Measurements from ENCODE around the gene TMEM163. TPM values are rescaled to one million over a fixed set of nuclear protein-coding genes. Genes with fewer than 3 reads are reported as not detected.

TMEM163 gene
- total RNA-seq, 1 experiment from 2014 or later = 0.12 TPM

GRCh38 chr2:134626781-134627180, 92.0 kb downstream of the TMEM163 start:
- DNase-seq (ENCODE audit: low read depth, low spot score) (no peak), ATAC-seq (no peak)
- Histone ChIP-seq H3K36me3 (ENCODE audit: control insufficient read depth in 1 of 2, insufficient read depth in 2 of 2, low read length in 2 of 2) (no peaks in the 10 kb centered on the region), H3K27me3 (ENCODE audit: insufficient read depth, low read length) (no peaks in the 10 kb centered on the region), H3K4me3 (replicated peaks in 1 of 2; ENCODE audit: low read depth in 1 of 2, low read length in 2 of 2) (no peak overlapping the region), H3K9ac (ENCODE audit: low read length) (no peak overlapping the region), H3K9me2 (ENCODE audit: insufficient read depth) (no peaks in the 10 kb centered on the region), H4K20me1 (ENCODE audit: insufficient read depth) (no peaks in the 10 kb centered on the region), H3K79me2 (ENCODE audit: insufficient read depth, low read length) (no peaks in the 10 kb centered on the region), H3K4me1 (ENCODE audit: control insufficient read depth in 1 of 2, insufficient read depth in 2 of 2, low read length in 2 of 2) (no peaks in the 10 kb centered on the region), H2AFZ (ENCODE audit: low read depth, low read length, poor library complexity, severe bottlenecking) (no peak overlapping the region), H3K27ac (ENCODE audit: low read depth, low read length) (no peak overlapping the region), H3K9me3 (ENCODE audit: control insufficient read depth in 1 of 2, insufficient read depth in 1 of 2, low read depth in 1 of 2, low read length in 2 of 2) (no peaks in the 10 kb centered on the region), H3K4me2 (ENCODE audit: low read length) (no peak overlapping the region)
- ChIA-PET RAD21 (ENCODE audit: low non-redundant PET in 1 of 2, low total read pairs in 2 of 2, uncharacterized antibody in 2 of 2, unreplicated experiment in 2 of 2) (no interaction called here), CTCF (no interaction called here), POLR2A (no interaction called here)
- no TSS peak for BruUV-seq (replicated peaks)
- TF ChIP-seq EZH2phosphoT487 (IDR thresholded peaks at IDR 0.05; ENCODE audit: borderline replicate concordance) (no peak), ATF3 (IDR thresholded peaks at IDR 0.05) (no peak), REST (IDR thresholded peaks at IDR 0.05; ENCODE audit: low read depth) (no peak), ZBTB33 (IDR thresholded peaks at IDR 0.05; ENCODE audit: extremely low read depth, insufficient replicate concordance, low read length) (no peak), JUND (IDR thresholded peaks at IDR 0.05) (no peak), CTCF (IDR thresholded peaks at IDR 0.05 in 2 of 3, conservative IDR thresholded peaks at IDR 0.05 in 1 of 3; ENCODE audit: borderline replicate concordance in 1 of 3, insufficient read depth in 1 of 3, low read depth in 2 of 3, low read length in 2 of 3) (no peak), ZNF274 (IDR thresholded peaks at IDR 0.05; ENCODE audit: low read depth, low read length) (no peak), EZH2 (IDR thresholded peaks at IDR 0.05) (no peak), MAX (IDR thresholded peaks at IDR 0.05) (no peak), SIN3A (IDR thresholded peaks at IDR 0.05; ENCODE audit: low read depth) (no peak)
- intact Hi-C loops (cut with micrococcal nuclease) = no loop called here

All from HCT116 (cell line).